Trophoblast cell (in vitro differentiated cells and primary cell): ENCODE measurements around the gene FAM90A1.
"Not testable (repeated sequence)": the region's sequence is repeated elsewhere in the genome, so short reads cannot be mapped to it uniquely, and the experiment has no call there.

ENCODE experiments used
- DNase-seq, 2 donors: peaks; one replicate each; pipeline ENCODE4 v3.0.0-alpha.2; 2016
- H2AFZ ChIP-seq: 2 replicates; pipeline ENCODE4 v1.6.1; 2013; ENCODE audit warnings: low read length, moderate library complexity, mild to moderate bottlenecking; ENCODE audit not compliant: insufficient read depth, poor library complexity
- H2AK5ac ChIP-seq: 2 replicates; pipeline ENCODE4 v1.6.1; 2013; ENCODE audit warnings: mild to moderate bottlenecking, low read length
- H2BK120ac ChIP-seq: 2 replicates; pipeline ENCODE4 v1.6.1; 2013; ENCODE audit warnings: low read length, mild to moderate bottlenecking, moderate library complexity; ENCODE audit not compliant: insufficient read depth, poor library complexity
- H2BK12ac ChIP-seq: 2 replicates; pipeline ENCODE4 v1.6.1; 2013; ENCODE audit warnings: mild to moderate bottlenecking, low read length, moderate library complexity
- H2BK5ac ChIP-seq: 2 replicates; pipeline ENCODE4 v1.6.1; 2013; ENCODE audit warnings: low read length, low read depth, moderate library complexity, mild to moderate bottlenecking; ENCODE audit not compliant: poor library complexity
- H3K14ac ChIP-seq: 2 replicates; pipeline ENCODE4 v1.6.1; 2013; ENCODE audit warnings: mild to moderate bottlenecking, low read length
- H3K18ac ChIP-seq: 2 replicates; pipeline ENCODE4 v1.6.1; 2013; ENCODE audit warnings: mild to moderate bottlenecking, low read length
- H3K23ac ChIP-seq: 2 replicates; pipeline ENCODE4 v1.6.1; 2013; ENCODE audit warnings: low read length
- H3K27ac ChIP-seq: 2 replicates; pipeline ENCODE4 v1.5.1; 2013; ENCODE audit warnings: low read depth, mild to moderate bottlenecking, inconsistent platforms, low read length, moderate library complexity
- H3K27me3 ChIP-seq: 2 replicates; pipeline ENCODE4 v1.6.1; 2013; ENCODE audit warnings: inconsistent platforms, mild to moderate bottlenecking, low read length, moderate library complexity; ENCODE audit not compliant: insufficient read depth
- H3K36me3 ChIP-seq, 2 experiments: 1 replicate in 1 of 2; 2 replicates in 1 of 2; pipeline ENCODE4 v1.6.1; 2013; ENCODE audit warnings: low read length in 2 of 2, mild to moderate bottlenecking in 2 of 2, moderate library complexity in 1 of 2; ENCODE audit not compliant: insufficient read depth in 2 of 2, control insufficient read depth in 1 of 2
- H3K4ac ChIP-seq: 2 replicates; pipeline ENCODE4 v1.6.1; 2013; ENCODE audit warnings: low read depth, mild to moderate bottlenecking, low read length, moderate library complexity
- H3K4me1 ChIP-seq, 2 experiments: 1 replicate in 1 of 2; 2 replicates in 1 of 2; pipeline ENCODE4 v1.6.1; 2013; ENCODE audit warnings: low read length in 2 of 2, mild to moderate bottlenecking in 2 of 2, moderate library complexity in 1 of 2; ENCODE audit not compliant: insufficient read depth in 2 of 2, control insufficient read depth in 1 of 2
- H3K4me2 ChIP-seq: 2 replicates; pipeline ENCODE4 v1.6.1; 2013; ENCODE audit warnings: inconsistent platforms, mild to moderate bottlenecking, low read length, moderate library complexity
- H3K4me3 ChIP-seq: 2 replicates; pipeline ENCODE4 v1.5.1; 2013; ENCODE audit warnings: mild to moderate bottlenecking, low read depth, low read length, inconsistent platforms
- H3K79me1 ChIP-seq: one replicate; pipeline ENCODE4 v1.6.1; 2013; ENCODE audit warnings: low read length
- H3K79me2 ChIP-seq: 2 replicates; pipeline ENCODE4 v1.6.1; 2013; ENCODE audit warnings: low read length, mild to moderate bottlenecking; ENCODE audit not compliant: control insufficient read depth, insufficient read depth, poor library complexity
- H3K9ac ChIP-seq: 2 replicates; pipeline ENCODE4 v1.6.1; 2013; ENCODE audit warnings: mild to moderate bottlenecking, low read length
- H3K9me3 ChIP-seq: 2 replicates; pipeline ENCODE4 v1.6.1; 2013; ENCODE audit warnings: low read depth, mild to moderate bottlenecking, control low read depth, inconsistent platforms, low read length; ENCODE audit not compliant: insufficient read depth
- H4K12ac ChIP-seq: 2 replicates; pipeline ENCODE4 v1.6.1; 2013; ENCODE audit warnings: low read depth, mild to moderate bottlenecking, low read length, moderate library complexity
- H4K8ac ChIP-seq: 2 replicates; pipeline ENCODE4 v1.6.1; 2013; ENCODE audit warnings: low read depth, mild to moderate bottlenecking, low read length, moderate library complexity
- H4K91ac ChIP-seq: one replicate; pipeline ENCODE4 v1.6.1; 2013; ENCODE audit warnings: low read depth, mild to moderate bottlenecking, low read length, moderate library complexity
- WGBS: extraction: QIAGEN DNeasy Blood & Tissue Kit; methylation state at CpG from one replicate; pipeline ENCODE4 v1.1.7; 2013; ENCODE audit warnings: missing lambda C conversion rate; ENCODE audit not compliant: insufficient read length, insufficient coverage; ENCODE audit errors: extremely low coverage; 5-methylcytosine and 5-hydroxymethylcytosine counted together

FAM90A1 gene

GRCh38 chr12:8235316-8236157 lies 8.1 kb upstream of the FAM90A1 start:
- not testable (repeated sequence) for H2BK5ac ChIP-seq, H3K4me2 ChIP-seq, H3K23ac ChIP-seq, H4K12ac ChIP-seq, H3K27ac ChIP-seq, H2BK120ac ChIP-seq, H2AFZ ChIP-seq, H2AK5ac ChIP-seq, H3K79me1 ChIP-seq, H3K18ac ChIP-seq, H3K36me3 ChIP-seq, H3K4me3 ChIP-seq, H3K9me3 ChIP-seq, H2BK12ac ChIP-seq, H4K91ac ChIP-seq, H3K4me1 ChIP-seq, H3K27me3 ChIP-seq, H4K8ac ChIP-seq, H3K9ac ChIP-seq, H3K4ac ChIP-seq, H3K79me2 ChIP-seq, H3K14ac ChIP-seq
- WGBS: no CpG with 5 or more reads among the region's 26 CpGs
- peak; percentile 79 to 82 for DNase-seq

DNA sequence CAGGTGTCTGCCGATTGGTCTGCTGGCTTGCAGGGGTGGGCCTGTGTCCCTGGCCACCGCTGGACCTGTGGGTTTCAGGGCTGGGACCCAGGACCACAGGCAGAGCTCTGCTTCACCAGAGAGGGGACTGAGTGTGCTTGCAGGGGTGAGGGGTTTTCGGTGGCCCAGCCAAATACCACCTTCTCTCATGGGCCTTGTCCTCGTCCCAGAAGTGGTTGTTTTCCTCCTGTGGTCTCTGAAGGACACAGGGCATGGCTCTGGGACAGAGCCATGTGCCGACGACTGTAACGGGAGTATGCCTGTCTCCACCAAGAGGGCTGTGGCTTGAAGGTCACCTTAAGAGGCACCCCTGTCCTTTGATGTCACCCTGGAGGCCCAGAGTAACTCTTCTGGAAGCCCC lies 7.3 kb upstream of the FAM90A1 start:
- H4K91ac ChIP-seq, H4K12ac ChIP-seq, H2BK12ac ChIP-seq, H3K36me3 ChIP-seq, DNase-seq, H2BK120ac ChIP-seq, H3K27ac ChIP-seq, H3K23ac ChIP-seq, H3K9me3 ChIP-seq, H3K9ac ChIP-seq, H2BK5ac ChIP-seq, H3K18ac ChIP-seq, H3K4ac ChIP-seq, H4K8ac ChIP-seq, H3K79me1 ChIP-seq, H3K27me3 ChIP-seq, H3K4me1 ChIP-seq, H3K4me2 ChIP-seq, H3K79me2 ChIP-seq, H2AK5ac ChIP-seq, H2AFZ ChIP-seq, H3K4me3 ChIP-seq, H3K14ac ChIP-seq: not testable (repeated sequence)
- WGBS: no CpG with 5 or more reads among the region's 7 CpGs

DNA sequence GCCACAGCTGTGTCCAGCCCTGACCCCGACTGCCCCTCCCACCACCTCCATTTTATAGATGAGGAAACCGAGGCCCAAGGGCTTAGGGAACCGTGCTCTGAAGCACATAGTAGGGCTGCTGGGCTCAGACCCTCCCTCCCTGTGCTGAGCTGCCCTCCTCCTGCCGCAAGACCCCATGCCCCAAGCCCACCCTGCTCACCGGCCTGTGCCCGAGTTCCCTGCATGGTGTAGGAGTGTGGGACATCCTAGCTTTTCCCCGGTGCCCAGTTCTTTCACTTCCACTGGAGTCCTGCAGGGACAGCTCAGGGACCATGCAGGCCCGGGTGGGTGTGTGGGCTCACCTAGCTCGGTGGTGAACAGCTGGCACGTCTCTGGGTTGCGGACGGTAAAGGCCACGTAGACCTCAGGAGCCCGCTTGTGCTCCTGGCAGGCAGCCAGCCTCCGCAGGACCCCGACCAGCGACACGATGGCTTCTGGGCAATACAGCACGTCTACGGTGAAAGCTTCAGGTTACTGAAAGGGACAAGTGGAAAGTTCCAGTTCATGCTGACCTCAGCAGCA lies 6.6 kb upstream of the FAM90A1 start:
- H4K91ac ChIP-seq, H3K18ac ChIP-seq, H3K4ac ChIP-seq, H3K9ac ChIP-seq, H4K12ac ChIP-seq, H2AK5ac ChIP-seq, H3K14ac ChIP-seq, H3K4me3 ChIP-seq, H2AFZ ChIP-seq, H4K8ac ChIP-seq, H3K79me2 ChIP-seq, H3K27me3 ChIP-seq, DNase-seq, H3K27ac ChIP-seq, H3K4me2 ChIP-seq, H2BK12ac ChIP-seq, H3K9me3 ChIP-seq, H3K79me1 ChIP-seq, H2BK120ac ChIP-seq, H3K4me1 ChIP-seq, H3K36me3 ChIP-seq, H2BK5ac ChIP-seq, H3K23ac ChIP-seq: not testable (repeated sequence)
- WGBS: no CpG with 5 or more reads among the region's 20 CpGs

- H3K36me3 ChIP-seq, H2BK5ac ChIP-seq, H3K9ac ChIP-seq, H3K4me1 ChIP-seq, H3K4ac ChIP-seq, H3K23ac ChIP-seq, H3K27me3 ChIP-seq, H3K4me3 ChIP-seq, H2AFZ ChIP-seq, H2BK120ac ChIP-seq, H4K12ac ChIP-seq, H3K27ac ChIP-seq, H3K18ac ChIP-seq, H4K91ac ChIP-seq, H2BK12ac ChIP-seq, H3K4me2 ChIP-seq, H2AK5ac ChIP-seq, H3K9me3 ChIP-seq, H3K79me1 ChIP-seq, H3K79me2 ChIP-seq, H3K14ac ChIP-seq, DNase-seq: not testable (repeated sequence)
- H4K8ac ChIP-seq: peak overlapping the region; percentile 10
- WGBS: no CpG with 5 or more reads among the region's 14 CpGs
Observed at GRCh38 chr12:8233300-8233855, 6.0 kb upstream of the FAM90A1 start.
